Measurements from ENCODE around the gene DVL1. TPM values are rescaled to one million over a fixed set of nuclear protein-coding genes. Genes with fewer than 3 reads are reported as not detected.

DVL1 gene
- total and polyA plus RNA-seq, 2 experiments from 2014 or later = 8.6 to 113 TPM

DNA sequence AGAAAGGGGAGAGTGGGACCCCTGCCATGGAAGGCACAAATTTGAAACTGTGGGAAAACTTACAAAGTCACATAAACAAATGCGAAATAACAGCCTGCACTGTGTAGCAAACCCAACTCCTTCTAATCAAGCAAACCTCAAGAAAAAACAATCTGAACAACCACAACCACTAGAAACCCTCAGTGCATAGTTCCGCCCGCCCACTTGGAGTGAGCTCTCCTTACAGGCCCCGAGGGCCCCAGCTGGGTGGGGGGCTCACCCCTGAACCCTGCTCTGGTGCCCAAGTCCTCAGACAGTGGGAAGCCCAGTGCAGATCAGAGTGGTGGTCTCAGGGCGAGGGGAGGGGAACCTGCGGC lies 10.1 kb upstream of the DVL1 start:
- Histone ChIP-seq H3K4me3 (peak overlapping the region; percentile 94), H3K9me3 (ENCODE audit: low read depth) (no peaks in the 10 kb centered on the region), H3K79me2 (ENCODE audit: insufficient read depth) (peaks cover 50% of the 10 kb centered on the region), H3K4me2 (ENCODE audit: unreplicated experiment) (peak overlapping the region; percentile 80), H3K27ac (peak overlapping the region; percentile 99), H3K36me3 (ENCODE audit: low read depth) (peaks cover 1% of the 10 kb centered on the region; the same call in 1 of the 2 replicates), H3K4me1 (ENCODE audit: insufficient read depth) (peaks cover 36% of the 10 kb centered on the region), H3F3A (ENCODE audit: insufficient read depth) (peaks cover 28% of the 10 kb centered on the region), H3K9ac (peak overlapping the region; percentile 96), H3K9me2 (ENCODE audit: insufficient read depth) (no peaks in the 10 kb centered on the region), H4K20me1 (ENCODE audit: insufficient read depth) (no peaks in the 10 kb centered on the region), H3K27me3 (replicated peaks; ENCODE audit: insufficient read depth) (no peaks in the 10 kb centered on the region), H2AFZ (no peak overlapping the region)
- in situ Hi-C loops (cut with MboI) = no loop called here
- TF ChIP-seq EZH2 (IDR thresholded peaks at IDR 0.05; ENCODE audit: insufficient read depth, poor library complexity, severe bottlenecking) = no peak
- TF ChIP-seq EZH2phosphoT487 (IDR thresholded peaks at IDR 0.05; ENCODE audit: insufficient read depth, low read depth) = no peak
- peak; percentile 87 for DNase-seq
- WGBS, 2 experiments (ENCODE audit: low coverage in 1 of 2, low lambda C conversion rate in 2 of 2, missing lambda C conversion rate in 2 of 2) = 4% methylated on average over 6 of the region's 6 CpGs

DNA sequence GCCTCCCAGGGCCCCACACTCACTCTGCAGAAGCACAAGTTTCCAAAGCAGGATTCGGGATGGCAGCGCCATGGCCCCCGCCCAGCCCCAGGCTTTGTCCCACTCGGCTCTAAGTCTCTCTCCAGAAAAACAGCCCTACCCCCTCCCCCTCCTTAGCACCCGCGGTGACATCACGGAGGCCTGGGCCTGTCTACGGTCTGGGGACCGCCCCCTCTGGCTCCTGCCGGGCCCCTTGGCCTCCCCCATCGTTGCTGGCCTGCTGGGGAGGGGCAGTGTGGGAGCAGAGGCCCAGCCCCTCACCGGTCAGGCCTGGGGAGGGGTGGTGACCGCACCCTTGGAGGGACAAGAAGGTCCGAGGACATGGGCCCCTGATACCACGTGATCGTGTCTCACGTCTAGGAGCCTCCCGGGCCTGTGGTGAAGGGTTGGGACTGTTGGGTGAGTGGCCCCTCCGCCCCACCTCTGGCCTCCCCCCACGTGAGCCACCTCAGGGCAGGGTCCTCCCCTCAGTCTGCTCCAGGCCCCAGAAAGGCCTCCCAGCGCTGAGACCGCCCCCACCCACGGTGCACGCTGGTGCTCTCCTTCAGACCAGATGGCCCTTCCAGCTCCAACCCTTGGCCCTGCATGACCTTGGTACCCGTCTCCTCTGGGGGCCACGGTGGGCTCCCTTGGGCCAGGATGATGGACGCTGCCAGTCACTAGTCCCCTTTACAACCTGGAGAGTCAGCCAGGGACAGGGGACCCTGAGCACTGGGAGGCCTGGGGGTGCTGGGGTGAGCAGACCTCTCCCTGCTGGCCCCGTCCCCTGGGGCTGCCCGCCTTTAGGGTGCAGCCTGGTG lies 9.4 kb upstream of the DVL1 start, which contains the start of gene MXRA8:
TSS of gene MXRA8 (minus strand) at position 123 of the 839 bp plus-strand sequence. CDS start at position 72, 51 bp downstream.
- Histone ChIP-seq H3F3A (ENCODE audit: insufficient read depth) (peaks cover 34% of the 10 kb centered on the region), H3K4me2 (ENCODE audit: unreplicated experiment) (peak within 1 kb of the TSS; percentile 80), H3K4me1 (ENCODE audit: insufficient read depth) (peaks cover 36% of the 10 kb centered on the region), H3K36me3 (ENCODE audit: low read depth) (peaks cover 6% of the 10 kb centered on the region; the same call in 1 of the 2 replicates), H2AFZ (no peak within 1 kb of the TSS), H3K27ac (peak within 1 kb of the TSS; percentile 99), H3K9me3 (ENCODE audit: low read depth) (no peaks in the 10 kb centered on the region), H3K9ac (peak within 1 kb of the TSS; percentile 96), H4K20me1 (ENCODE audit: insufficient read depth) (no peaks in the 10 kb centered on the region; the same call in 1 of the 2 replicates), H3K79me2 (ENCODE audit: insufficient read depth) (peaks cover 57% of the 10 kb centered on the region), H3K27me3 (replicated peaks; ENCODE audit: insufficient read depth) (no peaks in the 10 kb centered on the region), H3K9me2 (ENCODE audit: insufficient read depth) (no peaks in the 10 kb centered on the region), H3K4me3 (peak within 1 kb of the TSS; percentile 94)
- 2 to 4% methylated on average over 21 to 23 of the region's 29 CpGs for WGBS, 2 experiments (ENCODE audit: low coverage in 1 of 2, low lambda C conversion rate in 2 of 2, missing lambda C conversion rate in 2 of 2)
- no peak for TF ChIP-seq EZH2phosphoT487 (IDR thresholded peaks at IDR 0.05; ENCODE audit: insufficient read depth, low read depth)
- no peak for TF ChIP-seq EZH2 (IDR thresholded peaks at IDR 0.05; ENCODE audit: insufficient read depth, poor library complexity, severe bottlenecking)
- DNase-seq = peak; percentile 94
- in situ Hi-C loops (cut with MboI) = no loop called here

DNA sequence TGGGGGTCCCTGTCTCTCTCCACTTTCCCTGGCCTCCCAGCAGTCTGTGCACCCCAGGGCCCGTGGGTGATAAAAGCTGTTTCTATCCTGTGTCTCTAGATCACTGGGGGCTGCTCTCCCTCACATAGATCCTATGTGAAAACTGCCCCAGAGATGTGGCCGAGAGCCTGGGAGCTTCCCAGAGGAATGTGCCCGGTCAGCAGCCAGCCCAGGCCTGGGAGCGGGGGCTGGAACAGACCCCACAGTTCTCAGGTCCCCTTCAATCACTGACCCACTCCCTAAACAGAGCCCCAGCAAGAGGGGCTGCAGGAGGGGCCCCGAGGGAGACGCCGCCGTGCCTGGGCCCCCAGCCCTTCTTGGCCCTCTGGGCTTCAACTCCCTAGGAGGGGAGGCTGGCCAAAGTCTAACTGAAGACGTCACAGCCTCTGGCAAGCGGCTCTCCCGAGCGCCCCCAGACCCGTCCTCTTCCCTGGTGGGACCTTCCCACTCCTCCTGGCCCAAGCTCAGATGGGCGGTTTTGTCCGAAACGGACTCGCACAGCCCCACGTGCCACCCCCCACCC lies 8.7 kb upstream of the DVL1 start:
- no peak overlapping the region for H2AFZ ChIP-seq
- H3K9me2 ChIP-seq (ENCODE audit: insufficient read depth) = no peaks in the 10 kb centered on the region
- H3K79me2 ChIP-seq (ENCODE audit: insufficient read depth) = peaks cover 64% of the 10 kb centered on the region
- peaks cover 38% of the 10 kb centered on the region for H3K4me1 ChIP-seq (ENCODE audit: insufficient read depth)
- TF ChIP-seq EZH2 (IDR thresholded peaks at IDR 0.05; ENCODE audit: insufficient read depth, poor library complexity, severe bottlenecking) (no peak), EZH2phosphoT487 (IDR thresholded peaks at IDR 0.05; ENCODE audit: insufficient read depth, low read depth) (no peak)
- no peaks in the 10 kb centered on the region; the same call in 1 of the 2 replicates for H4K20me1 ChIP-seq (ENCODE audit: insufficient read depth)
- peaks cover 6% of the 10 kb centered on the region; the same call in 1 of the 2 replicates for H3K36me3 ChIP-seq (ENCODE audit: low read depth)
- H3K27ac ChIP-seq = peak overlapping the region; percentile 99
- 0% methylated on average over 17 of the region's 18 CpGs for WGBS, 2 experiments (ENCODE audit: low coverage in 1 of 2, low lambda C conversion rate in 2 of 2, missing lambda C conversion rate in 2 of 2)
- peak; percentile 73 for DNase-seq
- no peaks in the 10 kb centered on the region for H3K9me3 ChIP-seq (ENCODE audit: low read depth)
- H3K9ac ChIP-seq = peak overlapping the region; percentile 96
- H3K27me3 ChIP-seq (replicated peaks; ENCODE audit: insufficient read depth) = no peaks in the 10 kb centered on the region
- H3F3A ChIP-seq (ENCODE audit: insufficient read depth) = peaks cover 41% of the 10 kb centered on the region
- H3K4me3 ChIP-seq = peak overlapping the region; percentile 94
- peak overlapping the region; percentile 80 for H3K4me2 ChIP-seq (ENCODE audit: unreplicated experiment)
- in situ Hi-C loops (cut with MboI) = no loop called here

DNA sequence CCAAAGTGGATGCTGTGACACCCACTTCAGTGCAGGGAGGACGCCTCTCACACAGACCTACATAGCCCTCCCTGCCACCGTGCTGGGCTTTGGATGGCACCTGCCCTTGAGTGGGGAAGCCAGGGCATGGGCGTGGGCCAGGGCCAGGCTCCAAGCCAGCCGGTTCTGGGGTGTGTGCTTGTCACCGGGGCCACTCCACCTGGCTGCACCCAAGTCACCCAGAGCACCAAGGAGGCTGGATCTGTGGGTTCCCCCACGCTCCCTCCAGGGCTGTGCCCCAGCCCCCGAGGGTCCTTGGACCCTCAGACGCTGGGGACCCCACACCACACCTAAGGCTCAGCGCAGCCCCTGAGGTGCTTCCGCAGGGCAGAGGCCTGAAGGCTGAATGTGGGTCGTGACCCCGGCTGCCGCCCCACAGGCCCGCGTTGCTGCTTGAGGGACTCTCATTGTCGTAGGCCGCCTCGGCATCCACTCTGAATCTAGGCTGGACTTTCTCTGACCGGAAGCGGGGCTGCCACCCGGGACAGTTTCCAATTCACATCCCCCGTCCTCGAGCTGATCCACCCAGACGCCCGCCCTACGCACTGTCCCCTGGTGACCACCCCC lies 7.7 kb upstream of the DVL1 start:
- H3K4me2 ChIP-seq (ENCODE audit: unreplicated experiment) = peak overlapping the region; percentile 80
- H3K27ac ChIP-seq = peak overlapping the region; percentile 99
- H3K27me3 ChIP-seq (replicated peaks; ENCODE audit: insufficient read depth) = no peaks in the 10 kb centered on the region
- peaks cover 43% of the 10 kb centered on the region for H3K4me1 ChIP-seq (ENCODE audit: insufficient read depth)
- H3K9ac ChIP-seq = peak overlapping the region; percentile 96
- 5 to 8% methylated on average over 17 to 26 of the region's 26 CpGs for WGBS, 2 experiments (ENCODE audit: low coverage in 1 of 2, low lambda C conversion rate in 2 of 2, missing lambda C conversion rate in 2 of 2)
- no peak for TF ChIP-seq EZH2 (IDR thresholded peaks at IDR 0.05; ENCODE audit: insufficient read depth, poor library complexity, severe bottlenecking)
- no peak for TF ChIP-seq EZH2phosphoT487 (IDR thresholded peaks at IDR 0.05; ENCODE audit: insufficient read depth, low read depth)
- H3F3A ChIP-seq (ENCODE audit: insufficient read depth) = peaks cover 47% of the 10 kb centered on the region
- peaks cover 6% of the 10 kb centered on the region; the same call in 1 of the 2 replicates for H3K36me3 ChIP-seq (ENCODE audit: low read depth)
- H3K9me2 ChIP-seq (ENCODE audit: insufficient read depth) = no peaks in the 10 kb centered on the region
- no peak overlapping the region for H2AFZ ChIP-seq
- in situ Hi-C loops (cut with MboI) = no loop called here
- peak; percentile 61 for DNase-seq
- H4K20me1 ChIP-seq (ENCODE audit: insufficient read depth) = no peaks in the 10 kb centered on the region; the same call in 1 of the 2 replicates
- peak overlapping the region; percentile 94 for H3K4me3 ChIP-seq
- no peaks in the 10 kb centered on the region for H3K9me3 ChIP-seq (ENCODE audit: low read depth)
- peaks cover 74% of the 10 kb centered on the region for H3K79me2 ChIP-seq (ENCODE audit: insufficient read depth)
